Transverse colon (tissue), 4 donors: ENCODE results near the gene RBFOX1. TPM values are rescaled to one million over a fixed set of nuclear protein-coding genes. Genes with fewer than 3 reads are reported as not detected.

ENCODE experiments used
- DNase-seq: peaks from one replicate; pipeline ENCODE4 v3.0.0-alpha.2; 2019
- H3K27ac ChIP-seq, 4 donors: fragments of 200-600 bp; sonication (generic); 2 replicates each; pipeline ENCODE4 v1.5.1; 2016 to 2018; ENCODE audit warnings: inconsistent platforms in 4 of 4
- H3K27me3 ChIP-seq: fragments of 200-600 bp; sonication (generic); 2 replicates; pipeline ENCODE4 v1.5.1; 2017; ENCODE audit warnings: inconsistent platforms
- H3K36me3 ChIP-seq, 4 donors: fragments of 200-600 bp; sonication (generic); 2 replicates each; pipeline ENCODE4 v1.5.1; 2017 to 2019; ENCODE audit warnings: inconsistent platforms in 4 of 4
- H3K4me1 ChIP-seq, 4 donors: fragments of 200-600 bp; sonication (generic); 2 replicates each; pipeline ENCODE4 v1.5.1; 2017 to 2020; ENCODE audit warnings: inconsistent platforms in 4 of 4
- H3K4me3 ChIP-seq, 4 donors: fragments of 200-600 bp; sonication (generic); 1 replicate in 1 of 4; 2 replicates in 3 of 4; pipeline versions ENCODE4 v1.5.1 to v1.6.1; 2017 to 2019; ENCODE audit warnings: inconsistent platforms in 4 of 4
- H3K9me3 ChIP-seq, 2 donors: fragments of 200-600 bp; sonication (generic); 2 replicates each; pipeline ENCODE4 v1.5.1; 2017 to 2019; ENCODE audit warnings: inconsistent platforms in 2 of 2
- EP300 ChIP-seq: sonication (generic); formaldehyde crosslinking; IDR thresholded peaks from one replicate; pipeline ENCODE4 v1.6.1; 2017; ENCODE audit warnings: antibody characterized with exemption, low read depth
- POLR2A ChIP-seq: fragments of 450-650 bp; IDR thresholded peaks from one replicate; pipeline ENCODE4 v1.6.1; 2016; ENCODE audit warnings: antibody characterized with exemption, mild to moderate bottlenecking, moderate library complexity
- POLR2AphosphoS5 ChIP-seq, 3 donors: sonication (generic); formaldehyde crosslinking; IDR thresholded peaks; one replicate each; pipeline ENCODE4 v1.6.1; 2016; ENCODE audit warnings: antibody characterized with exemption in 3 of 3
- WGBS, 2 donors: methylation state at CpG; one replicate each; pipeline ENCODE4 v1.1.5; 2018; ENCODE audit warnings: low coverage in 1 of 2; 5-methylcytosine and 5-hydroxymethylcytosine counted together
- in situ Hi-C, 4 donors: fragments of 200-750 bp; cut with MboI; loops; one replicate each; pipeline versions ENCODE4 v1.15.0 to v1.15.1; 2017; ENCODE audit warnings: low sequenced_read_pairs in 3 of 4, low pct_ligation_motif_present in 1 of 4, low pct_unique_long_range_greater_than_20kb in 1 of 4
- intact Hi-C: fragments of 100-400 bp; cut with DNase I; formaldehyde crosslinking; loops from one replicate; pipeline ENCODE4 v1.15.1; 2023; ENCODE audit warnings: low total_unique reads
- total RNA-seq, 4 donors: library from RNA; depleted of rRNA; stranded (reverse); fragments of >200 nt; gene quantifications; one replicate each; pipeline ENCODE4 v1.1.0, GENCODE V29; 2016
- TF ChIP-seq, protein P1 (sequence below), 5 experiments: fragments of 200-600 bp in 3 of 5; fragments of 450-650 bp in 2 of 5; sonication (generic) in 3 of 5; IDR thresholded peaks; 1 replicate in 2 of 5; 2 replicates in 3 of 5; pipeline ENCODE4 v1.5.1; 2016 to 2017; ENCODE audit warnings: antibody characterized with exemption in 5 of 5, inconsistent platforms in 3 of 5, mild to moderate bottlenecking in 2 of 5, moderate library complexity in 1 of 5

The RBFOX1 gene
- total RNA-seq, 4 donors from 2014 or later, result 2.3 to 8.2 (median 3.2) TPM

DNA sequence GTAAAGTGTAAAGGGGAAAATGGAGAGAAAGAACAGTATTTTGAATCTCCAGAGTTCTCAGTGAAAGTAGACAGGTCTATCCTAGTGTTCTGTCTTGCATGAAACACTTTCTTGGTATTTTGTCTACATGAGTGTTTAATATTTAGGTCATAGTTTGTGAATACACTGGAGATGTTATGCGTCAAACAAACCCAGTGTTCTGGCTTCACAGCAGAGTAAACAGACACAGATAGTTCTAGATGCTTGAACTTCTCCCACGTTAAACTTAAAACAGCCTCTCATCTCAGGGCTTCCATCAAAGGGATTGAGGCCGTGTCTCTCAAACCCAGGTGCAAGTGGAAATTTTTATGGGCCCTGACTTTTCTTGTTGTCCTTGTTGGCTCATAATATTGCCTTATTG, 48.3 kb downstream of the RBFOX1 start:
- H3K9me3 ChIP-seq, result no peaks in the 10 kb centered on the region
- H3K27me3 ChIP-seq, result no peaks in the 10 kb centered on the region
- H3K4me1 ChIP-seq, result no peaks in the 10 kb centered on the region
- no peak overlapping the region for H3K27ac ChIP-seq
- H3K4me3 ChIP-seq, result no peak overlapping the region
- in situ Hi-C loops (loop anchor here in 1 of 4 donors (25.0 kb wide), 1 partner anchor 781 kb away; no protein-coding TSS in a partner anchor), intact Hi-C loops (no loop called here)
- 43 to 72% methylated on average over 2 to 3 of the region's 3 CpGs for WGBS, 2 donors
- TF ChIP-seq POLR2A, result no peak
- TF ChIP-seq, protein P1, sequence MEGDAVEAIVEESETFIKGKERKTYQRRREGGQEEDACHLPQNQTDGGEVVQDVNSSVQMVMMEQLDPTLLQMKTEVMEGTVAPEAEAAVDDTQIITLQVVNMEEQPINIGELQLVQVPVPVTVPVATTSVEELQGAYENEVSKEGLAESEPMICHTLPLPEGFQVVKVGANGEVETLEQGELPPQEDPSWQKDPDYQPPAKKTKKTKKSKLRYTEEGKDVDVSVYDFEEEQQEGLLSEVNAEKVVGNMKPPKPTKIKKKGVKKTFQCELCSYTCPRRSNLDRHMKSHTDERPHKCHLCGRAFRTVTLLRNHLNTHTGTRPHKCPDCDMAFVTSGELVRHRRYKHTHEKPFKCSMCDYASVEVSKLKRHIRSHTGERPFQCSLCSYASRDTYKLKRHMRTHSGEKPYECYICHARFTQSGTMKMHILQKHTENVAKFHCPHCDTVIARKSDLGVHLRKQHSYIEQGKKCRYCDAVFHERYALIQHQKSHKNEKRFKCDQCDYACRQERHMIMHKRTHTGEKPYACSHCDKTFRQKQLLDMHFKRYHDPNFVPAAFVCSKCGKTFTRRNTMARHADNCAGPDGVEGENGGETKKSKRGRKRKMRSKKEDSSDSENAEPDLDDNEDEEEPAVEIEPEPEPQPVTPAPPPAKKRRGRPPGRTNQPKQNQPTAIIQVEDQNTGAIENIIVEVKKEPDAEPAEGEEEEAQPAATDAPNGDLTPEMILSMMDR (IDR thresholded peaks at IDR 0.05), result no peak
- no peak for TF ChIP-seq EP300
- TF ChIP-seq POLR2AphosphoS5 (IDR thresholded peaks at IDR 0.05), result no peak
- DNase-seq, result no peak
- no peaks in the 10 kb centered on the region for H3K36me3 ChIP-seq

DNA sequence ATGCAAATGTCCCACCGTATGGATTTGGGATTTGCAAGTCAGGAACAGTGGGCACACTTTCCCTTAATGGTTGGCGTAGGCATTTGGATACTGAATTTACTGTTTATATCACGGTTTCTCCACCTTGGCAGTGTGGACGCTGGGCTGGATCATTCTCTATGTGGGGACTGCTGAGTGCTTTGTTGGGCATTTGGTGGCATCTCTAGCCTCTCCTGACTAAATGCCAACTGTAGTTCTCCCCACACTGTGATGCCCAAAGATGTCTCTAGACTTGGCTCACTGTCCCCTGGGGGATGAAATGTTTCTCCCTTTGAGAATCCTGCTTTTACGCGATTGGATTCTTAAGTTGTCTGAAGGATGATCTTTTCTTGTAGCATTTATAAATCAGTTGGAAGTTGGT, 49.0 kb downstream of the RBFOX1 start:
- no peak overlapping the region for H3K4me3 ChIP-seq
- H3K27ac ChIP-seq, result no peak overlapping the region
- TF ChIP-seq POLR2A (no peak), POLR2AphosphoS5 (IDR thresholded peaks at IDR 0.05) (no peak), EP300 (no peak)
- TF ChIP-seq, protein P1 (IDR thresholded peaks at IDR 0.05), result no peak
- H3K4me1 ChIP-seq, result no peaks in the 10 kb centered on the region
- no peaks in the 10 kb centered on the region for H3K36me3 ChIP-seq
- intact Hi-C loops, result no loop called here
- in situ Hi-C loops, result loop anchor here in 1 of 4 donors (25.0 kb wide), 1 partner anchor 781 kb away; no protein-coding TSS in a partner anchor
- 82 to 88% methylated on average over 6 of the region's 6 CpGs for WGBS, 2 donors
- H3K9me3 ChIP-seq, result no peaks in the 10 kb centered on the region
- no peak for DNase-seq
- no peaks in the 10 kb centered on the region for H3K27me3 ChIP-seq

DNA sequence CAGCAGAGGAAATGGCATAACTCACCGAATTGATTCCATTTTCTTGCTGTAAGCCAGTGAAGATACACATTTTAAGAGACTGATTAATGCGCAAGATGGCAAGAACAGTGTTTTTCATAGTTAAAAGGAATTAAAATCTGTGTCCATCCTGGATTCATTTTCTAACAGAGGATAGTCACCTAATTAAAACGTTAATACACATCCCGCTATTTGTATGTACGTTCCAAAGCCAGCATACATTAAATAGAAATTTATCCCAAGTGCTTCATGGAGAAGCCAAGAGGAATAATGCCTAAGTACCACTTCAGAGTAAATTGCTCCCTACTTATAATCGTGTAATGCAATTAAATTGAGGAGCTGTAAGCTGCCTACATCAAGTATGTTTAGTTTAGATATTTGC, 49.9 kb downstream of the RBFOX1 start:
- H3K27me3 ChIP-seq, result no peaks in the 10 kb centered on the region
- WGBS, 2 donors, result 74 to 79% methylated on average over 6 of the region's 6 CpGs
- intact Hi-C loops, result no loop called here
- in situ Hi-C loops, result loop anchor here in 1 of 4 donors (25.0 kb wide), 1 partner anchor 780 kb away; no protein-coding TSS in a partner anchor
- H3K4me1 ChIP-seq, result no peaks in the 10 kb centered on the region
- H3K36me3 ChIP-seq, result no peaks in the 10 kb centered on the region
- no peak for TF ChIP-seq EP300
- no peak for TF ChIP-seq POLR2AphosphoS5 (IDR thresholded peaks at IDR 0.05)
- no peak for TF ChIP-seq POLR2A
- TF ChIP-seq, protein P1 (IDR thresholded peaks at IDR 0.05), result no peak
- no peak for DNase-seq
- H3K27ac ChIP-seq, result no peak overlapping the region
- no peak overlapping the region for H3K4me3 ChIP-seq
- H3K9me3 ChIP-seq, result peaks cover 0 to under 1% of the 10 kb centered on the region in 2 donors

DNA sequence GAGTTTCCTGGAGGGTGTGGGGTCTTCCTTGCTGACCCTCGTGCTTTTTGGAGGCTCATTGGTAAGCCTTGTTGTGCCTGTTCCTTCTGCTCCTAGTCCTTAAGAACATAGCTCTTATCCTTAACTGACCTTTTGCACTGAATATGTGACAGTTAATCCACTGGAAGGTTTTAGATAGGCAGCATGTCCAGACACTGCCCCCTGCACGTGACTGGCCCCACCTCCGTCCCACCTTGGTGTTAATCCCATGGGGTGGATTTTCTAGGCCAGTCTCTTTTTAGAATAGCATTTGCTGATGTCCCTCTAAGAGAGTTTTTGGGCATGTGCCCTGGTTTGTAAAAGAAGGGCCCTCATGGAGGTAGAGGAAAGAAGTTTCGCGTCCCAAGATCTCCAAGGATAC, 58.3 kb downstream of the RBFOX1 start:
- H3K36me3 ChIP-seq, result no peaks in the 10 kb centered on the region
- H3K9me3 ChIP-seq, result peaks cover 0 to 7% of the 10 kb centered on the region in 2 donors
- H3K27me3 ChIP-seq, result no peaks in the 10 kb centered on the region
- no peak for DNase-seq
- no peak overlapping the region for H3K4me3 ChIP-seq
- no peak overlapping the region for H3K27ac ChIP-seq
- in situ Hi-C loops (loop anchor here in 1 of 4 donors (25.0 kb wide), 1 partner anchor 771 kb away; no protein-coding TSS in a partner anchor), intact Hi-C loops (no loop called here)
- TF ChIP-seq POLR2AphosphoS5 (IDR thresholded peaks at IDR 0.05) (no peak), EP300 (no peak)
- no peaks in the 10 kb centered on the region for H3K4me1 ChIP-seq
- 77 to 80% methylated on average over 4 to 5 of the region's 5 CpGs for WGBS, 2 donors

DNA sequence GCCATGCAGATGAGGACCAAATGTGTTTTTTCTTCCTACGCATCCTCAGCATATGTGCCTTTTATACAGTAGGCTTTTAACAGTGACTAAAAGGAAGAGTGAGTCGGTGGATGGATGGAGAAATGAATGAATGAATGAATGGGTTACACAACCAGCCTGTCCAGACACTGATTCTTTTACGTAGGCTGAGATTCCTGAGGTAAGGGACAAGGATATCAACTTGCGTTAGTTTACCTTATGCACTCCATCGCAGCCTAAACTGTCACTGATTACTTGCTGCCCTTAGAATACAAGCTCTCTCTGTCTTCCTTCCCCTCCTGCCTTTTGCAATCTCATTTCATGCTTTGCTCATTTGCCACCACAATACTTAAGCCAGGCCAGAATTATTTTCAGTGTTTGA, 59.0 kb downstream of the RBFOX1 start:
- no peaks in the 10 kb centered on the region for H3K27me3 ChIP-seq
- intact Hi-C loops, result no loop called here
- no peak overlapping the region for H3K4me3 ChIP-seq
- no peaks in the 10 kb centered on the region for H3K36me3 ChIP-seq
- H3K27ac ChIP-seq, result no peak overlapping the region
- no peak for DNase-seq
- peaks cover 0 to 7% of the 10 kb centered on the region in 2 donors for H3K9me3 ChIP-seq
- in situ Hi-C loops, result loop anchor here in 1 of 4 donors (25.0 kb wide), 1 partner anchor 771 kb away; no protein-coding TSS in a partner anchor
- 79 to 80% methylated on average over 1 to 5 of the region's 5 CpGs for WGBS, 2 donors
- TF ChIP-seq, protein P1 (IDR thresholded peaks at IDR 0.05), result no peak
- TF ChIP-seq POLR2AphosphoS5 (IDR thresholded peaks at IDR 0.05) (no peak), POLR2A (no peak), EP300 (no peak)
- H3K4me1 ChIP-seq, result no peaks in the 10 kb centered on the region
